Gastroesophageal sphincter (tissue), 3 donors: ENCODE data around the gene HERC4.

Source experiments
- POLR2A ChIP-seq, 2 donors: fragments of 450-650 bp; IDR thresholded peaks; one replicate each; pipeline ENCODE4 v1.6.1; 2017; ENCODE audit warnings: antibody characterized with exemption in 2 of 2, mild to moderate bottlenecking in 2 of 2, moderate library complexity in 1 of 2
- TF ChIP-seq, protein P1 (sequence below), 4 experiments: fragments of 200-600 bp in 2 of 4; fragments of 450-650 bp in 2 of 4; sonication (generic) in 1 of 4; IDR thresholded peaks; one replicate each; pipeline ENCODE4 v1.5.1; 2017 to 2019; ENCODE audit warnings: antibody characterized with exemption in 4 of 4, mild to moderate bottlenecking in 2 of 4, moderate library complexity in 2 of 4

DNA sequence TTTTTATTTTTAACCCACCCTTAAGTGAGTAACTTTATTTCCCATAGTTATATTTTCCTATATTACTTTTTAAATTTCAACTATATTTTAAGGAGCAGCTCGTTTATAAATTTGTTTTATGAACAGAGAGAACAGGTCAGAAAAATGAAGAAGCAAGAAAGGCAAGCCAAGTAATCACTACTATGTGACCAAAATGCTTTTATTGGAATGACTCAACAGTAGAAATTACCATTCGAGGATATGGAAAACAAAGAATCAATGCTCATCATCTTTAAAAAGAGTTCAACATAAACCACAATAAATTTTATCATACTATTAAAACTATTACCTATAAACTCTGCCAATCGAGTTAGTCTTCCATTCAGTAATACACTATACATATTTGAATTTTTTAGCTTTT, 7.6 kb downstream of the HERC4 start:
- TF ChIP-seq, protein P1, sequence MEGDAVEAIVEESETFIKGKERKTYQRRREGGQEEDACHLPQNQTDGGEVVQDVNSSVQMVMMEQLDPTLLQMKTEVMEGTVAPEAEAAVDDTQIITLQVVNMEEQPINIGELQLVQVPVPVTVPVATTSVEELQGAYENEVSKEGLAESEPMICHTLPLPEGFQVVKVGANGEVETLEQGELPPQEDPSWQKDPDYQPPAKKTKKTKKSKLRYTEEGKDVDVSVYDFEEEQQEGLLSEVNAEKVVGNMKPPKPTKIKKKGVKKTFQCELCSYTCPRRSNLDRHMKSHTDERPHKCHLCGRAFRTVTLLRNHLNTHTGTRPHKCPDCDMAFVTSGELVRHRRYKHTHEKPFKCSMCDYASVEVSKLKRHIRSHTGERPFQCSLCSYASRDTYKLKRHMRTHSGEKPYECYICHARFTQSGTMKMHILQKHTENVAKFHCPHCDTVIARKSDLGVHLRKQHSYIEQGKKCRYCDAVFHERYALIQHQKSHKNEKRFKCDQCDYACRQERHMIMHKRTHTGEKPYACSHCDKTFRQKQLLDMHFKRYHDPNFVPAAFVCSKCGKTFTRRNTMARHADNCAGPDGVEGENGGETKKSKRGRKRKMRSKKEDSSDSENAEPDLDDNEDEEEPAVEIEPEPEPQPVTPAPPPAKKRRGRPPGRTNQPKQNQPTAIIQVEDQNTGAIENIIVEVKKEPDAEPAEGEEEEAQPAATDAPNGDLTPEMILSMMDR (IDR thresholded peaks at IDR 0.05) = no peak
- no peak for TF ChIP-seq POLR2A (IDR thresholded peaks at IDR 0.05)
